Loucy (cell line): ENCODE results near the gene KANSL3.

Source experiments
- H2AFZ ChIP-seq: fragments of 200-600 bp; sonication (generic); 2 replicates; pipeline ENCODE4 v1.6.0; 2016; ENCODE audit warnings: antibody characterized with exemption, mild to moderate bottlenecking, low read length, moderate library complexity
- H3F3A ChIP-seq: fragments of 200-600 bp; 2 replicates; pipeline ENCODE4 v1.6.0; 2016; ENCODE audit warnings: antibody characterized with exemption, low read depth, mild to moderate bottlenecking
- H3K27me3 ChIP-seq: fragments of 200-600 bp; sonication (generic); 2 replicates; pipeline ENCODE4 v1.6.1; 2014; ENCODE audit warnings: low read length, mild to moderate bottlenecking; ENCODE audit not compliant: insufficient read depth, poor library complexity, severe bottlenecking
- H3K36me3 ChIP-seq: fragments of 200-600 bp; sonication (generic); 2 replicates; pipeline ENCODE4 v1.6.1; 2016; ENCODE audit warnings: low read length; ENCODE audit not compliant: insufficient read depth
- H3K4me1 ChIP-seq: fragments of 200-600 bp; sonication (generic); 2 replicates; pipeline ENCODE4 v1.5.1; 2014; ENCODE audit warnings: low read length, mild to moderate bottlenecking; ENCODE audit not compliant: insufficient read depth, poor library complexity, severe bottlenecking
- H3K4me2 ChIP-seq: fragments of 200-600 bp; sonication (generic); 2 replicates; pipeline ENCODE4 v1.6.0; 2014; ENCODE audit warnings: antibody characterized with exemption, low read length, low read depth, mild to moderate bottlenecking; ENCODE audit not compliant: poor library complexity, severe bottlenecking
- H3K4me3 ChIP-seq: fragments of 200-600 bp; sonication (generic); 2 replicates; pipeline ENCODE4 v1.5.1; 2014; ENCODE audit warnings: low read length, mild to moderate bottlenecking, mixed read lengths; ENCODE audit not compliant: poor library complexity, severe bottlenecking
- H3K79me2 ChIP-seq: fragments of 200-600 bp; sonication (generic); 2 replicates; pipeline ENCODE4 v1.6.1; 2014; ENCODE audit warnings: low read length; ENCODE audit not compliant: insufficient read depth
- H3K9ac ChIP-seq: fragments of 200-600 bp; sonication (generic); 2 replicates; pipeline ENCODE4 v1.6.0; 2014; ENCODE audit warnings: mild to moderate bottlenecking, low read depth, low read length, moderate library complexity; ENCODE audit not compliant: poor library complexity, severe bottlenecking
- H3K9me2 ChIP-seq: fragments of 200-600 bp; sonication (generic); replicated peaks from 2 replicates; pipeline ENCODE4 v1.6.1; 2016; ENCODE audit warnings: low read depth, low read length, mixed read lengths
- H3K9me3 ChIP-seq: fragments of 200-600 bp; sonication (generic); 2 replicates; pipeline ENCODE4 v1.6.1; 2014; ENCODE audit warnings: mild to moderate bottlenecking, antibody characterized with exemption, low read length, low read depth; ENCODE audit not compliant: insufficient read depth
- H4K20me1 ChIP-seq: fragments of 200-600 bp; sonication (generic); 2 replicates; pipeline ENCODE4 v1.6.0; 2014; ENCODE audit warnings: antibody characterized with exemption, low read length, mild to moderate bottlenecking; ENCODE audit not compliant: insufficient read depth, poor library complexity, severe bottlenecking
- EZH2phosphoT487 ChIP-seq: fragments of 200-600 bp; IDR thresholded peaks from 2 replicates; pipeline ENCODE4 v1.6.1; 2018; ENCODE audit warnings: antibody characterized with exemption, mild to moderate bottlenecking, moderate library complexity, borderline replicate concordance
- TF ChIP-seq, protein P1 (sequence below): fragments of 200-600 bp; sonication (generic); conservative IDR thresholded peaks from 2 replicates; pipeline ENCODE4 v1.5.1; 2014; ENCODE audit warnings: mild to moderate bottlenecking, antibody characterized with exemption, low read length

KANSL3 gene

DNA sequence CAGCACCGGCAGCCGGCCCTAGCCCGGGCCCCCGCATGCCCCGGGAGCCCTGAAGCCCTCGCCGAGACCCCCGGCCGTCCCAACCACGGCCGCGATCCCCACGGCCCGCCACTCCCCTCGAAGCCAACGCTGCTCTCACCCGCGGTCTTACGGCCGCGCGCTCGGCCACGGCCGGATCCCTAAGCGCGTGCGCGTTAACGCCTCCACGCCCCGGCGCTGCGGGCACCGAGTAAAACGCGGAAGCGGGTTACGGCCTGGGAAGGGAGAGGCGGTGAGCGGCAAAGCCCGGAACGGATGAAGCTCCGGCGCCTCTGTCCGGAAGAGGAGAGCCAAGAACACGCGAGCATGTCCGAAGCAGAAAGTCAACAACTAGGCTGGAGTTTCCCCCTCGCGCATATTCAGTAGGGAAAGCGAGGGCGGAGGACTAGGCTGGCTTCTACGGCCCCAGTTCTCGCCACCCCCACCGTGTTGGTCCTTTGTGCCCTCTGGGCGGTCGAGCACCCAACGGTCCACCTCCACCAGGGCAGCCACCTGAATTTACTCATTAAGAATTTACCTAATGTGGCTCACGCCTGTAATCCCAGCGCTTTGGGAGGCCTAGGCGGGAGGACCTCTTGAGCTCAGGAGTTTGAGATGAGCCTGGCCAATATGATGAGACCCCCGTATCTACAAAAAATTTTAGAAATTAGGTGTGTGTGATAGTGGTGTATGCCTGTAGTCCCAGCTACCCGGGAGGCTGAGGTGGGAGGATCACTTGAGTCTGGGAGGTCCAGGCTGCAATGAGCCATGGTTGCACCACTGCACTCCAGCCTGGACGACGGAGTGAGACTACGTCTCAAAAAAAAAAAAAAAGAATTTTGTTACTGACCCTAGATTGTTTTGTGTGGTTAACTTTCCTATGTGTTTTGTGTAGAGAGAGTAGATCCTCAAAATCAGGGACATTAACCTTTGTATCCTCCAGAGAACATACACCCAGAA, at the start of gene KANSL3:
Gene KANSL3 (minus strand): TSS at position 169 of the 978 bp plus-strand sequence. CDS start 1,177 bp downstream, outside the sequence.
- Histone ChIP-seq H3F3A (no peaks in the 10 kb centered on the region), H4K20me1 (peaks cover 39% of the 10 kb centered on the region), H3K79me2 (peaks cover 44% of the 10 kb centered on the region), H3K9me3 (no peaks in the 10 kb centered on the region), H3K9ac (peak within 1 kb of the TSS; percentile 96), H3K27me3 (no peaks in the 10 kb centered on the region), H2AFZ (peak within 1 kb of the TSS; percentile 85), H3K4me3 (peak within 1 kb of the TSS; percentile 100), H3K4me1 (peaks cover 24% of the 10 kb centered on the region), H3K9me2 (no peaks in the 10 kb centered on the region), H3K4me2 (peak within 1 kb of the TSS; percentile 81), H3K36me3 (no peaks in the 10 kb centered on the region)
- no peak for TF ChIP-seq EZH2phosphoT487
- TF ChIP-seq, protein P1, sequence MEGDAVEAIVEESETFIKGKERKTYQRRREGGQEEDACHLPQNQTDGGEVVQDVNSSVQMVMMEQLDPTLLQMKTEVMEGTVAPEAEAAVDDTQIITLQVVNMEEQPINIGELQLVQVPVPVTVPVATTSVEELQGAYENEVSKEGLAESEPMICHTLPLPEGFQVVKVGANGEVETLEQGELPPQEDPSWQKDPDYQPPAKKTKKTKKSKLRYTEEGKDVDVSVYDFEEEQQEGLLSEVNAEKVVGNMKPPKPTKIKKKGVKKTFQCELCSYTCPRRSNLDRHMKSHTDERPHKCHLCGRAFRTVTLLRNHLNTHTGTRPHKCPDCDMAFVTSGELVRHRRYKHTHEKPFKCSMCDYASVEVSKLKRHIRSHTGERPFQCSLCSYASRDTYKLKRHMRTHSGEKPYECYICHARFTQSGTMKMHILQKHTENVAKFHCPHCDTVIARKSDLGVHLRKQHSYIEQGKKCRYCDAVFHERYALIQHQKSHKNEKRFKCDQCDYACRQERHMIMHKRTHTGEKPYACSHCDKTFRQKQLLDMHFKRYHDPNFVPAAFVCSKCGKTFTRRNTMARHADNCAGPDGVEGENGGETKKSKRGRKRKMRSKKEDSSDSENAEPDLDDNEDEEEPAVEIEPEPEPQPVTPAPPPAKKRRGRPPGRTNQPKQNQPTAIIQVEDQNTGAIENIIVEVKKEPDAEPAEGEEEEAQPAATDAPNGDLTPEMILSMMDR: no peak

DNA sequence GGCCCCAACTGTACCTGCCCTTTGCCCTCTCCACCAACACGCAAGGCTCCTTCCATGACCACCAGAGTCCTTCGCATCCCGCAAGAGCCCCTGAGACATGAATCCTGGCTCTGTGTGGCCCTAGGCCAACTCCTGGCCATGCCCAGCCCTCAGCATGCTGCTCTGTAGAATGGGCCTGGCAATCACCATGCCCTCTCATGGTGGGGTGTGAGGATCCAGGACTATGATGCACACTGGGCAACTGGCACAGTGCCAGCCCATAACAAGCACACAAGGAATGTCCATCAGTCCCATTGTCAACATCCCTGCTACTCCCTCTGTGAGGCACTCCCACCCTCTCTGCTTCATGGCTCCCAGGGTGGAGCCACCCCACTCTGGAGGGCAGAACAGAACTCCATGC, 49.2 kb upstream of the KANSL3 start:
- no peaks in the 10 kb centered on the region for H3K27me3 ChIP-seq
- no peaks in the 10 kb centered on the region for H3K79me2 ChIP-seq
- H3F3A ChIP-seq: no peaks in the 10 kb centered on the region
- H3K4me1 ChIP-seq: no peaks in the 10 kb centered on the region
- no peaks in the 10 kb centered on the region for H3K9me2 ChIP-seq
- no peak for TF ChIP-seq EZH2phosphoT487
- TF ChIP-seq, protein P1: no peak
- no peaks in the 10 kb centered on the region for H4K20me1 ChIP-seq
- H3K4me2 ChIP-seq: no peak overlapping the region
- no peak overlapping the region for H3K4me3 ChIP-seq
- no peak overlapping the region for H3K9ac ChIP-seq
- H3K36me3 ChIP-seq: no peaks in the 10 kb centered on the region
- H2AFZ ChIP-seq: no peak overlapping the region
- no peaks in the 10 kb centered on the region for H3K9me3 ChIP-seq

DNA sequence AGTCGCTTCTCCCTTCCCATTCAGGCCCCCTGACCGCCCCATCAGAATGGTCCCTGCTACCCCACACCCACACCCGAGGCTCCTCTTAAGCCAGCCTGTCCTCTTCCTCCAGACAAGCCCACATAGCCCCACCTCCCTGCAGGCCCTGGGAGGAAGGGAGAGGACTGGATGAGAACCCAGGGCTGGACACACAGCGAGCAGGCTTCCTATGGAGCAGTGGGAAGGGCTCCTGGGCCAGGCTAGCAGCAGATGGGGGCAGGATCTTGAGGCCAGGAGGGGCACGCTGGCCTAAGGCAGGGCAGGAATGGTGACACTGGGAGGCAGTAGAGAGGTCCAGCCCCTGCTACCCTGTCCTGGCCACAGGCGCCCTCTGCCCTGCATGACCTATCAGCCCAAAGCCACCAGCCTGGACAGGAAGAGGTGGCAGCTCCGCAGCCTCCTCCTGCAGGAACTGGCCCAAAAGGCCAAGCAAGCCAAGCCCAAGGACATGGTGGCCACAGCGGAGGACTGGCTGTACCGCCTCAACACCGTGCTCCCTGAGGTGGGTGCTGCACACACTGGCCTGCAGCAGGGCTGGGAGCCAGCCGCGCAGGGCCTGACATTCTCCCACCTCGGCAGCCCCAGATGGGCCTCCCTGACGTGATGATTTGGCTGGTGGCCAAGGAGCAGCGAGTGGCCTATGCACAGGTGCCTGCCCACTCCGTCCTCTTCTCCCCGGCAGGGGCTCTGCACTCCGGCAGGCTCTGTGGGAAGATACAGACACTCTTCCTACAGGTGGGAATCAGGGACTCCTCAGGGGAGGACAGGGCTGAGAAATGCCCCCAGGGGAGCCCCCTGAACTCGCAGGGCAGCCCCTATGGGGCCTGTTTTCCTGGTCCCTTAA, 47.7 kb upstream of the KANSL3 start:
- Histone ChIP-seq H3K4me1 (no peaks in the 10 kb centered on the region), H2AFZ (no peak overlapping the region), H3K9me2 (no peaks in the 10 kb centered on the region), H3K79me2 (no peaks in the 10 kb centered on the region), H3F3A (no peaks in the 10 kb centered on the region), H3K36me3 (no peaks in the 10 kb centered on the region), H3K9ac (no peak overlapping the region), H3K4me2 (no peak overlapping the region), H3K27me3 (no peaks in the 10 kb centered on the region), H3K9me3 (no peaks in the 10 kb centered on the region), H3K4me3 (no peak overlapping the region), H4K20me1 (no peaks in the 10 kb centered on the region)
- TF ChIP-seq, protein P1: no peak
- TF ChIP-seq EZH2phosphoT487: no peak
